ENCODE results near the gene VAV2.

Gene VAV2

DNA sequence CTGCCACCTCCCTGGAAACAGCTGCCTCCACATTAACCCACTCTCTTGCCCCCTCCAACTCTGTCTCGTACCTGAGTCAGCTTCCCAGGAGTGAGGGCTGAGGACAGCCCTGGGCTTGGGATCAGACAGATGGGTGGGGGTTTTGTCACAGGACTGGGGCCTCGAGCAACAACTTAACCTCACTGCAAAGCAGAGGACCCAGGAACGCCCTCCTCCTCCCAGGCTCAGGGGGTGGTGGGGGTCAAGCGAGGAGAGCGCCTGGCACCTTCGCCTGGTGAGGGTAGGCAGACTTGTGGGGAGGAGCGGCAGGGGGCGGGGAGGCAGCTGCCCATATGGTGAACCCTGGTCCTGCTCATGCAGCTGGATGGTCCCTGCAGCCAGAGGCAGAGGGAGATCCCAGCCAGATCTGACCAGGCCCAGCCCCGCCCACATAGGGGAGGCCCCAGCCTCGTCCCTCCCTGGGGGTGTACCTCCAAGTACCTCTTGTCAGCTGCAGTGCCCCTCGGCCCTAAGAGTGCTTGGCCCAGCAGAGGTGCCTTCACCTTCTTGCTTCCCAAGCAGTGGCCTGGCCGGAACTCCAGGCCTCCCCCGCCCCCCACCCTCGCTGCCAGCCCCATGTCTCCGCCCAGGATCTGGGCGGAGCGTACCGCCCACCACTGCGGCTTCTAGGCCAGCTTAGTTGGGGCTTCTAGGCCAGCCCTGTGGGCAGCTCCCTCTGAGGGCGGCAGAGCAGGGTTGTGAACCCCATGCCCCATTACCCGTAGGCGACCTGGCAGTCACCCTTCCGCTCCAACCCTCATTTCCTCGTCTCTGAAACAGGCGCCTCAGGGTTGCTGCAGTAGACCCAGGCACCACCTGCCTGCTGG lies 254.1 kb downstream of the VAV2 start, which contains the start of gene SARDH:
SARDH (minus strand) TSS at position 579 of the 866 bp plus-strand sequence. CDS start 4,179 bp downstream, outside the sequence.
- DNase-seq = peak in 2 of 3 experiments; percentile 89 to 91

DNA sequence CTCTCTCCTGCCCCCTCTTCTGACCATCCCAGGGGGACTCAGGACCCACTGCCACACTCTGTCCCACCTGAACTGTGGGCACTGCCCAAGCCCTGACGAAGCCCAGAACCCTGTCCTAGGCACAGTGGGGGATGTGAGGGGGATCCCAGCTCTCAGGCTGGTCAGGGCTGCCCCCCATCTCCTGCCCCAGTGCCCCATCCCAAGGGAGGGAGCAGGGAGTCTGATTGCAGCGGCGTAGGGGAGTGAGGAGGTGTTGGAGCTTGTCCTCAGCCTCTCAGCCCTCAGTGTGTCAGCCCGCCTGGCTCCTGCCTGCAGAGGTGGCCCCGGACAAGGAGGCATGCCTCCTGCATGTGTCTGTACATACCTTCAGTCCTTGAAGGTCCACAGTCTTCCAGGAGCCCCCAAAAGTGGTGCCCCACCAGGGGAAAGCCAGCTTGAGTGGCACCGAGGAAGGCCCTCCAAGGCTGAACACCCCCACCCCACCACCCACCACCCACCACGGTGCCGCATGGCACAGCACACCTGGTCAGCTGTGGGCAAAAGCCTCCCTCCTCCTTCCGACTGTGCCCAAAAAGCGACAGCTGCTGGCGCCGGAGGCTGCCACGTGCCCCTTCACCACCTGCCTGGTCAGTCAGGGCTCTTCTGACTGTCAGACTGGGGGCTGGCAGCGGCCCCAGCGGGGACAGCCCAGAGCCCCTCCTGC lies 254.9 kb downstream of the VAV2 start:
- no peak for DNase-seq

DNA sequence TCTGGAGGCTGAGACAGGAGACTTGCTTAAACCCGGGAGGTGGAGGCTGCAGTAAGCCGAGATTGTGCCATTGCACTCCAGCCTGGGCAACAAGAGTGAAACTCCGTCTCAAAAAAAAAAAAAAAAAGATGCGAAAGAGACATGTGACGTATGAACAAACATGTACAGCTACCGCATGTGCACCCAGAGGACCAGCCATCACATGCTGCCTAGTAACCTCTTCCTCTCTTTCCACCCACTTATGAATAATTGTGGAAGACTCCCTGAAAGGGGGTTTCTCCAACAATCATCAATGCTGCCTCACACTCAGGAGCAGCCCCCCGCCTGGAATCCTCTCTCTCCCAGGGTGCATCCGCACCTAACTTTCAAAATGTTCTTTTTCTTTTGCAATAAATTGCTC lies 256.2 kb downstream of the VAV2 start:
- no peak for DNase-seq

DNA sequence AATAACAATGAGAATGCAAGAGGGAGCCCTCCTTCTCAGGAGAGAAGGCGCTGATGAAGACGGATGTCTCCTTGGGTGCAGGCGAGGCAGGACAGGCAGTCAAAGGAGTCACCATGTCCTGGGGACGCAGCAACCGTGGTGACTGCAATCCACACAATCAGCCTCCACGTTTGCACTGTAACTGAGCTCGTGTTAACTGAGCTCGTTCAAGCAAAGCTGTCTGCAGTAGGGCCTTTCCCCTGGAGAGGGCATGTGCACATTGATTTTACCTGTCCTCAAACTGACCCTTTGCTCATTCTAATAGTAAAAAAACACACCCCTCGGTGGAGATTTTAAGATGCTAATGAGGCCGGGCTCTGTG lies 256.7 kb downstream of the VAV2 start:
- DNase-seq = peak in 1 of 3 experiments; percentile 25

DNA sequence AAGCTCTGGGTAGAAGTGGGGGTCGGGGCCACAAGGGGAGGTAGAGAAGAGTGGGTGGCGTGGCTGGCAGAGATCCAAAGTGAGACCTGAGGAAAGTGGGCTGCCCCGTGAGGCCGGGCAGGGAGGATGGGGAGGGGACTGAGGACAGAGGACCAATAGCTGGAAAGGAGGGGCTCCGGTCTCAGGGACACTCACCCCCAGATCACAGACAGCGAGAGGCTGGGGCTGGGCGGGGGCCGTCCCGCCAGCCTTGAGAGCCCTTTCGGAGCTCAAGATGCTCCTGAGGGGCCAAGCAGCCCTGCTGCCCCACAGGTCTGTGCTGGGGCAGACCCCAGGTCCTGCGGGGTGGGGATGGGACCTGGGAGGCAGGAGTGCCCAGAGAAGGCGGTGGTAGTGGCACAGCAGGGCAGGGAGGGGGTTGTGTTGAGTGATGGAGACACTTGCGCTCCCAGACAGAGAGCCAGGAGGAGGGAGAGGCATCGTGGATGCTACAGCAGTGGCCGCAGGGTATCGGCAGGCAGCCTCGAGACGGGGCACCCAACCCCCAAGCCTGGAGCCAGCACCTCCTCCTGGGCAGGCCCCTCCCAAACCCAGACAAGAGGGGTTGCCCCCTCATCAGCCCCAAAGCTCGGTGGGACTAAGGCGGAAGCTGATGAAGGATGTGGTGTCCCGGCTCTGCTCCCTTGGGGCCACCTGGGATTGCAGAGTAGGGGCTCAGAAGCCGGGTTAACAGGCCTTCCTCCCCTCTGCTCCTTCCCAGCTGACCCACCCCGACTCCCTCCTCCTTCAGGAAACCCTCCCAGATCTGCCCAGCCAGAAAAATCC lies 257.3 kb downstream of the VAV2 start:
- no peak for DNase-seq

DNA sequence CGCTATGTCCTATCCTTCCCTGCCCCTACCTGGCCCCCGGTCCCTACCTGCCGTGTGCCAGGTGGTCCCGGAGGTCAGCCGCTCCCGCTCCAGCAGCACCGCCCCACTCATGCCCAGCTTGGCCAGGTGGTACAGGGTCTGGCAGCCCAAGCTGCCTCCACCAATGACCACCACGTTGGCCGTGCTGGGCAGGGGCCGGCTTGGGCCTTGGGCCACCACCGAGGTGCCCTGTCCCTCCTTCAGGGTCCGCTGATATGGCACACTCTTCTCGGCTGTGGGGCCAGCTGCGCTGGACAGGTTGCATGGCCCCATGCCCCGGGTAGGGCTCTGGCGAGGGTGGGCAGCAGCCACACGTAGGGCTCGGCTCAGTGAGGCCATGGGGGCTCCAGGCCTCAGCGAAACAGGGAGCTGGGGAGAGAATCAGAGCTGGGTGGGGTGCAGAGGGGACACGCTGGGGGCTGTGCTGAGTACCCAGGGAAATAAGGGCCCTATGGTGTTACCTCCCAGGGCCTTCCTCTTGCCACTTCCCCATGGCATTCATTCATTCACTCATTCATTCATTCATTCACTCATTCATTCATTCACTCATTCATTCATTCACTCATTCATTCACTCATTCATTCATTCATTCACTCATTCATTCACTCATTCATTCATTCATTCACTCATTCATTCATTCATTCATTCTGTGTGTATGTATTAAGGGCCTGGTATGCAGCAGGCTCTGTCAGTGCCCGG lies 258.2 kb downstream of the VAV2 start:
- DNase-seq = no peak

DNA sequence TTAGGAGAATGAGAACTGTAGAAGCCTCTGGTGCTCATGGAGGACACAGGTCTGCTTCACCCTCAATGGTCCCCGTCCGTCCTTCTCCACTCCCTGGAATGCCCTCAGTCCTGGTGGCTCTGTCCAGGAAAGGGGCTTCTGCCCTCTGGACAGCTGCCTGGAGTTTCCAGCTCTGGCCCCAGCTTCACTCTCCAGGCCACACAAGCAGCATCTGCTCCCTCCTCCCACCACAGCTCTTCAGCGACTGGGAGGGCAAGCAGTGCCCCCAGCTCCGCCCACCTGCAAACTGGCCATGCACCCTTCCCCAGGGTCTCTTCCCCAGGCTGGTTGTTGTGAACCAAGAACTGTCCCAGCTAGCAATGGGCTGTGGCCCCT lies 258.7 kb downstream of the VAV2 start:
- DNase-seq = no peak

DNA sequence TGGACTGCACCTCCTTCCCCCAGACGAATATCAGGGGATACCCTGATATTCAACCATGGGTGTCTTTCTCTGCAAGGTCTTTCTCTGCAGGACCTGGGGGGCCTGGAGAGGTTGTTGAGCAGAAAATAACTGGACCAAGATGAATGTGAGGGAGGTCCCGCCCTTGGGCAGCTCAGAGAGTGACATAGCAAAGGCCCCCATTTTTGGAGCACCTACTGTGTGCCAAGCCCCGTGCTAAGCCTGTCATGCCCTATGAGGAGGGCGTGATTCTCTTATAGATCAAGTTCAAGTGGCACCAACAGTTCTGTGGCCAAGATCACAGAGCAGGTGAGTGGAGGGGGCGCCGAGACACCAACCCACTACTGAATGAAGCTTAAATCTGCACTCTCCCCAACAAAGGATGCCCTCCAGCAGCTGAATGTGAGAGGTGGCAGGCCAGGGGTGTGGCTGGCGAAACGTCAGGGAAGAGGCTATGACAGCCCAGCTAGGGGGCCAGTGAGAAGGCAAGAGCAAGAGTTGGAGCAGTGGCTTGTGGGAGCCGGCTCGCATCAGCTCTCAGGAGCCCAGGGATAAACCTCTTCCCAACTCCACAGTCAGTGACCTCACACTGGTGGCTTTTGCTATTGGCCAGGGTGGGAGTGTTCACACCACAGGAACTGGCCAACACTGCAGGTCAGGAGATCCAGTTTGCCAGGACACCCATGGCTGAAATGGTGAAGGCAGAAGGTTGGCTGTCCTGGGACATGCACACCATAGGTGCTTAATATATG lies 259.3 kb downstream of the VAV2 start:
- DNase-seq = no peak

DNA sequence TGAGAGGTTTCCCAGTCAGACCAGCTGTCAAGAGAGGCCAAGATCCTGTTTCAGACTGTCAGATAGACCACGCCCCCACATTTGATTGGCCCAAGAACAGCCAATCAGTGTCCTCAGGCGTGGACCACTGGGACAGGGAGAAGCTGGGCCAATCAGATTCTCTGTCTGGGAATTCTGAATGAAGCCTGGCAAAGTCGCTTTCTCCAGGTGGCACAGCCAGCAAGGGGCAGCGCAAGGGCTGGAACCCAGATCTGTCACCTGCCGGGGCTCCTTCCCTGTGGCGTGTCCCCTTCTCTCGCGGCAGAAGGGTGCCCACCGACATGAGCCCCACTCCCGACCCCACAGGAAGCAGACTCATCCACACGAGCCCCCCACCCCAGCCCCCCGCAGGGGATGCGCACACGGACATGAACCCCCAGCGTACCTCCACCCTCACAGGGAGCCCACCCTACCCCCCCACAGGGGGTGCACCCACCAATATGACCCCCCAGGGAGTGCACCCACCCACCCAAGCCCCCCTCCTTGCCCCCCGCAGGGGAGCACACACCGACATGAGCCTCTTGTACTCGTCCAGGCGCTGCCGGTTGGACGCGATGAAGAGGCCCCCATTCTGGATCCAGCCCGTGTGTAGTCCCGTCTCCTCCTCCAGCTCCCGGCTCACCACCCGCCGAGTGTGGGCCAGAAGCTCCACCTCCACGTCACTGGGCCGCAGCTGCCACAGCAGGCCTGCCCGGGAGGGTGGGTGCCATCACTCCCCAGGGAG lies 260.1 kb downstream of the VAV2 start:
- DNase-seq = peak; percentile 20 to 72 (median 54)

DNA sequence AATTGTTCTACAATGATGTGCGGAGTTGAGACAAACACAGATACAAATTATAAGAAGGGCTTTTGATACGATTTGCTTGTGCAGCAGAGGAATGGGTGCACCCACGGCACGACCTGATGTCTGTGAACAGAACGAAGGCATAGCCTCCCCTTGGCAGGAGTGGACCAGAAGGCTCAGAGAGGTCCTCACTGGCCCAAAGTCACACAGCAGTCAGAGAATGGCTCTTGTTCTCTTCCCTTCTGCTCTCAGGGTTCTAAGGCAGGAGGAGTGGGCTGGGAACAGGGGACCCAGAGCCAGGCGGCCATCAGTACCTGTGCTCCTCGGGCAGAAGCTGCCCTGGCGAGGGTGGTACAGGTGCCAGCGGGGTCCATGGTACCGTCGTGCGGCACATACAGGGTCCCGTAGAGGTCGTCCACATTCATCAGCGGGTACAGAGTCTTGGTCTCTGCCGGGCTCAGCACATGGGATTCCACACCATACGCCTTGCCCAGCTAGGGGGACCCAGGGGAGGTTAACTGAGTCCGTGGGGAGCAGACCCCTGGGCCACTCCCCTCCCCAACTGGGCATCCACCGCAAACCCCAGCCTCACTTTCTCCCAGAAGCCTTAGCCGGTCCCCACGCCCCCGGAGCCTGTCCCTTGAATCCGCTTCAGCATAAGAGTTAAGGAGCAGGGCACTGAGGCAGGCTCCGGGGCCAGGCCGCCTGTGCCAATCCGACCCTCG lies 261.0 kb downstream of the VAV2 start:
- DNase-seq = no peak

DNA sequence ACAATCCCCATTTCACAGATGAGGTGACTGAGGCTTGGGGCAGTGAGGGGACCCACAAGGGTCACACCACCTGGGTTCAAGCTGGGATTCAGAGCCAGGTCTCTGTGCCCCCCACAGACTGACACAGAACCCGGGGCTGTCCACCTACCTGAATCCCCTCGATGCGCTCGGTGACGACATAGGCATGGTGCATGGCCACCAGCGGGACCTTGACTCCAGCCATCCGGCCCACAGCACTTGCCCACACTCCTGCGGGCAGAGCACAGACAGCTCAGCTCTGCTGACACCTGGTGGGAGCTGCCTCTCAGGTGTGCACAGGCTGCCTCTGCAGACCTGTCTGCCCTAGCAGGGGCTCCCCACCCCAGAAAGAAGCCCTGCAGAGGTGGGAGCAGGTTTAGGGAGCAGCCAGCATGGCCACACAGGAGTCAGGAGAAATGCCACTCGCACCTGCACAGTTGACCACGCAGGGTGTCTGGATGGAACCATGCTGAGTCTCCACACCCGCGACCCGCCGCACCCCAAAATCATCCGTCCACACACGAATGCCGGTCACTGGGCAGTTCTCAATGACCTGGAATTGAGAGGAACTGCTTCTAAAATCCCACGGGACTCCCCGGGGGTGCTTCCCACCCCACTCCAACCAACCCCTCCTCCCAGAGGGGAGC lies 262.4 kb downstream of the VAV2 start:
- DNase-seq = no peak

DNA sequence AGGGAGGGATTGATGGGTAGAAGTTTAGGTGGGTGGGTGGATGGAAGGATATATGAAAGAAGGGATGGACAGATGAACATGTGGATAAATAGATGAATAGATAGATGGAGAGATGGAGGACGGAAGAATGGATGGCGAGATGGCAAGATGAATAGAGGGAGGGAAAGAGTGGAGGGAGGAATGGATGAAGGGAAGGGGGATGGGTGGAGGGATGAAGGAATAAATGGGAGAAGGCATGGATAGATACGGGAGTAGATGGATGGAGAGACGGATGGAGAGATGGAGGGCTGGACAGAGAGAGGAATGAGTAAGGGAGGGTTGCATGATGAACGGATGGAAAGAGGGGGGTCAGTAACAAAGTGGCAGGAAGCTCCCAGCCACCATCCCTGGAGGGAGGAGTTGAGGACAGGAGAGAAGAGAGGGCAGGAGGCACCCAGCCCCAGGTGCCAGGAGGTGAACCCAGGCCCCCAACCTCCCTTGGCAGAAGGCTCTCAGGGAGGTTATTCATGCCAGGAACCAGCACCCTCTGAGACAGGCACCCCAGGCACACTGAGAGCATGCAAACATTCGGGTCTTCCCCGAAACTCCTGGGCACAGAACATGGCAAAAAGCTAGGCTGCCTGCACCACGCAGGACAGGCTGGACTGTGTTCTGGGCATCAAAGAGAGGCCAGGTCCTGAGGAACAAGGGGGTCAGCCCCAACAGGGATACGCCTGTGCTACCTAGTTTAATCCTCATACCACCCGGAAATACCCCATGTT lies 263.1 kb downstream of the VAV2 start:
- no peak for DNase-seq

DNA sequence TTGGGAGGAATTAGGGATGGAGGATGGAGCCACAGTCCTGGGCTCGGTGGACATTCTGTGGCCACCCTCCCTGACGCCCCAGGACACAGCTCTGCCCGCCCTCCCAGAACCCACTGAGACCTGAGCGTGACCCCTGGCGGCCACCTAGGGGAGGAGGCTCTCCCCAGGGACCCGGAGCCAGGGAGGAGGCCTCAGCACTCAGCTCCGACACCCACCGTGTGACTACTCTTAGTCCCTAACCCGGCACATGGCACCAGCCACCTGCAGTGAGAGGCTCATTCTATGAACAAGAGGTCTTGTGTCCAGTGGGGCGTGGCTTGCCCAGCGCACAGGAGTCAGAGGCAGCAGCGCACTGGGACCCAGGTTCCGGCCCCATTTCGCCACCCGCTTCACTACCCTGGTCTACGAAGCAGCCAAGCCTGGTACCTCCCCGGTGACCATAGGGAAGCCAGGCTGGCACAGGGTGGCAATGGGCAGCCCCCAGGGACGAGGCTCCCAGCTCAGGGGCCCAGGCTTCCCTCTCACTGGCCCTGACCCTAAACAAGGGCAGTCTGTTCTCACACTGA lies 264.2 kb downstream of the VAV2 start:
- DNase-seq = no peak

DNA sequence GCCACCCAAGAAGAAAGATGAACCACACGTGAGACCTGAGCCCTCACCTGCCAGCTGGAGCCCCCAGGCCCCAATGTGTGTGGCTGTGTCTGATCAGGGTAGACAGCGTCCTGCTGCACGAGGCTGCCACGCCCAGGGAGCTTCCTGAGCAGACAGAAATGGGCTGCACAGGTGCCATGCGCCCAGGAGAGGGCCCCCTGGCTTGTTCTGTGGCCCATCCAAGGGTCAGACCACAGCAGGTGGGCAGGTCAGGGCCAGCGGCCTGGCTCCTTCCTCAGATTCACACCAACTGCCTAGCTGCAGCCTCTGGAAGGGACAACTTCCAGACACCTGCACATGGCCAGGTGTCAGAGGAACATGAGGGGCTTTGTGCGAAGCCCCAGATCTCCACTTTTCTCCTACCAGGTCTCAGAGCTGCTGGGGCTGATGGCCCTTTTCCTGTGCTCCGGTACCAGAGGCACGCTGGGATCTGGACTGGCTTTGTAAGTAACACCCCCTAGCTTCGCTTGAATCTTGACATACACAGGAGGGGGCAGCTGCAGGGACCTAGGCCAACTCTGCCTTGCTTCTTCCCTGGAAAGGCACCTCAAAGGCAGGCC lies 264.7 kb downstream of the VAV2 start:
- peak in 1 of 3 experiments; percentile 35 for DNase-seq

DNA sequence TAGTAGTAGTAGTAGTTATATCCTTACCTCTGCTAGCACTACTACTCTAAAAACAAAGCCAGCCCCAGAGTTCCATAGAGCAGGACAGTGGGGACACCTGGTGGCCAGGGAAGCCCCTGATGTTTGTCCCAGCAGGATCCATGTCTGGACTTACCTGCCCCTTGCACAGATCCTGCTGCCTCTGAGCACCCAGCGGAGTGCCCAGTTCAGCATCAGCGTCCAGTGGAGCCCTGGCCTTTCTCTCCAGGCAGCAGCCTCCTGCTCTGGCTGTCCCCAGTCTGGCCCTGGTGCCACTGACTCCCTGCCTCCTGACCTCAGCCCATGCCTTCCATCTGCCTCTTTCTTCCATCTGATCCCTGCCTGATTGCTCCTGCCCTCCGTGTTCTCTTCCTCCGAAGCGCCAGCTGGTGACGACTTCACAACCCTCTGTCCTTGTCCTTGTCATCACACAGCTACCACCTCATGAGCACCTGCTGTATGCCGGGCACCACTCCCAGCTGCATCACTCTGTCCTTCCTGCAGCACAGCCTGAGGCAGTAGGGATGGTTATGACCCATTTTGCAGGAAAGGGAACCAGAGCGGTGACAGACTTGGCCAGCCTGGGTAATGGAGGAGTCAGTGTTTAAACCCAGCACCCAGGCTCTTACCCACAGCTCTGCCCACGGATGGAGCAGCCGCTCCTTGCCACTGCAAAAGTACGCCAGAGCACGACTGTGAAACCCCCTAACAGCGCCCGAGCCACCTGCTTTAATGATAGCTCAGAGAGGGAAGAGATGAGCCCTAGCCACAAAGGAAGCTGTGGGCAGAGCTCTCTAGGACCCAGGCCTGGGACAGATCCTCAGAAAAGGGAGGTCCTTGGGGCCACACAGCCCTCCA lies 265.5 kb downstream of the VAV2 start:
- DNase-seq = peak; percentile 51 to 87 (median 70)

DNA sequence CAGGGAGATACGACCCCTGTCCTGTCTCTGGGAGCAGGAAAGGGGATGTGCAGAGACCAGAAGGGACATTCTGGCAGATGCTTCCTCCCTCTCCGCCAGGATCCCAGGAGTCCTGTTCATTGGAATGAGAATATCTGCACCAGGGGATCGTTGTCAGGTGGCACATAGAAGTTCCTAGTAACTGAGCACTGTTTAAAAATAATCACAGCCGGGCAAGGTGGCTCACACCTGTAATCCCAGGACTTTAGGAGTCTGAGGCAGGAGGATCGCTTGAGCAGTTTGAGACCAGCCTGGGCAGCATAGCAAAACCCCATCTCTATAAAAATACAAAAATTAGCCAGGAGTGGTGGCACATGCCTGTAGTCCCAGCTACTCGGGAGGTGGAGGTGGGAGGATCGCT lies 266.2 kb downstream of the VAV2 start:
- DNase-seq = no peak
